Activated naive CD4-positive, alpha-beta T cell treated with anti-CD3 and anti-CD28 coated beads for 36 hours (primary cell): ENCODE results near the gene RAD51B. TPM values are rescaled to one million over a fixed set of nuclear protein-coding genes. Genes with fewer than 3 reads are reported as not detected.

Experiments used
- CTCF ChIA-PET: fragments of 350-600 bp; sonication (Branson Sonifier 250); formaldehyde crosslinking; loops from one replicate; lab custom pipeline; 2021; ENCODE audit warnings: antibody characterized with exemption; lab: Charles Lee
- DNase-seq: peaks from one replicate; pipeline ENCODE4 v3.0.0-alpha.2; 2020
- H3K27ac Mint-ChIP-seq: one replicate; pipeline ENCODE4 v1.8.0; 2021; ENCODE audit warnings: mild to moderate bottlenecking, mixed read lengths
- H3K27me3 Mint-ChIP-seq: one replicate; pipeline ENCODE4 v1.8.0; 2021; ENCODE audit warnings: low read depth, mixed read lengths
- H3K36me3 Mint-ChIP-seq: one replicate; pipeline ENCODE4 v1.8.0; 2021; ENCODE audit warnings: low read depth, mixed read lengths
- H3K4me1 Mint-ChIP-seq: one replicate; pipeline ENCODE4 v1.8.0; 2021; ENCODE audit warnings: low read depth, mixed read lengths
- H3K4me3 Mint-ChIP-seq: one replicate; pipeline ENCODE4 v1.8.0; 2021; ENCODE audit warnings: mild to moderate bottlenecking, moderate library complexity, mixed read lengths
- H3K9me3 Mint-ChIP-seq: one replicate; pipeline ENCODE4 v1.8.0; 2021; ENCODE audit warnings: mixed read lengths
- intact Hi-C: fragments of 100-400 bp; cut with micrococcal nuclease; formaldehyde crosslinking; loops from one replicate; pipeline ENCODE4 v1.15.1; 2023
- total RNA-seq, 2 experiments: library from RNA; stranded (reverse); gene quantifications; one replicate each; pipeline ENCODE4 v1.2.3, GENCODE V29; 2021

RAD51B gene
- total RNA-seq, 2 experiments from 2014 or later: 44.8 to 47.6 TPM

DNA sequence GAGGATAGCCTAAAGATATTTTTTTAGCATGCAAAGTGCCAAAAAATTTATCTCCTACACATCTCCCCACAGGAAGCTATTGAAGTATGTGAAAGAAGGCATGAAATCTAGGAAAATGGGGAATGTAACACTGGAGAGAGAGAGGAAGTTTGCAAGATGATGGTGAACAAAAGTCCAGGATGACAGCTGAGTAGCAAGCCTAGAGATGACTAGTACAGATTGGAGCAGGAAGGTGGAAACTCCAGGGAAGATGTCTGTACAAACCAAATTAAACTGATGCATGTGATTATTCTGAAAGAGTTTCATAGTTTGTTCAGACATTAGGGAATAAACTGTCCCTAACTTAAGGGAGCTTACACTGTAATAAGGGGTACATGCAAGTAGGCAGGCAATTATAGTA, 99.3 kb downstream of the RAD51B start:
- CTCF ChIA-PET: no interaction called here
- Mint-ChIP-seq H3K9me3 (no peaks in the 10 kb centered on the region), H3K27ac (no peak overlapping the region), H3K27me3 (no peaks in the 10 kb centered on the region), H3K36me3 (no peaks in the 10 kb centered on the region), H3K4me1 (no peaks in the 10 kb centered on the region), H3K4me3 (no peak overlapping the region)
- intact Hi-C loops: no loop called here
- no peak for DNase-seq

DNA sequence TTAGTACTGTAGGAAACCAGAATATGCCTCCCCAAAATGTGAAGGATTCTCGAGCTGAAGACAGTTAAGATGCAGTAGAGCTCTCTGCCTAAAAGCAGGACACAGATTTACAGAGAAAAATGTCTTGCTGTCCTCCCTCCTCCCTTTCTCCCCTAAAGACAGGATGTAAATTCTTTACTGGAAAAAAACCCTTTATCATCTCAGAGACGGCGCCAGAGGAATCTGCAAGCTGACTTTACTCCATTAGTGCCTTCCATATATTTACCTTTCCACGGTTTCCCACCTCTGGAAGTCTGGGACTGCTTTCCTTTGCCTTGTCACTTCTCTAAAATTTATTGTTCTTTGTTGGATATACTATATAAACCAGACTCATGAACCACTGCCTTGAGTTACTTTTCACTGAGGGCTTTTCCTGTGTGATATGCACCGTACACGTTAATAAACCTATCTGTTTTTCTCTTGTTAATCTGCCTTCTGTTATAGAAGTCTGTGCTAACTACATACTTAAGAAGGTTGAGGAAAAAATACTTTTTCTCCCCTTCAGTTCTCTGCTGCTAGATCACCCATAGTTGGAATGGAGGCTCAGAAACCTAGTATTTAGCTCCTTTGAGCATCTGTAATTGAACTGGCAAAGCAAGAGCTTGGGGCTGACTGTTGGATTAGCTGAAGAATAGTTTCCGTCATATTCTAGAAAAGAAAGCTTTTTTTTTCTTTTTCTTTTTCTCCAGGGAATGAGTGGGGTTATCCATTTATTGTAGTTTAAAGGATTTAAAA, 99.9 kb downstream of the RAD51B start:
- no peaks in the 10 kb centered on the region for H3K27me3 Mint-ChIP-seq
- peaks cover 1% of the 10 kb centered on the region for H3K36me3 Mint-ChIP-seq
- no peaks in the 10 kb centered on the region for H3K9me3 Mint-ChIP-seq
- intact Hi-C loops: no loop called here
- H3K4me3 Mint-ChIP-seq: no peak overlapping the region
- H3K4me1 Mint-ChIP-seq: no peaks in the 10 kb centered on the region
- H3K27ac Mint-ChIP-seq: no peak overlapping the region
- DNase-seq: no peak
- CTCF ChIA-PET: no interaction called here

DNA sequence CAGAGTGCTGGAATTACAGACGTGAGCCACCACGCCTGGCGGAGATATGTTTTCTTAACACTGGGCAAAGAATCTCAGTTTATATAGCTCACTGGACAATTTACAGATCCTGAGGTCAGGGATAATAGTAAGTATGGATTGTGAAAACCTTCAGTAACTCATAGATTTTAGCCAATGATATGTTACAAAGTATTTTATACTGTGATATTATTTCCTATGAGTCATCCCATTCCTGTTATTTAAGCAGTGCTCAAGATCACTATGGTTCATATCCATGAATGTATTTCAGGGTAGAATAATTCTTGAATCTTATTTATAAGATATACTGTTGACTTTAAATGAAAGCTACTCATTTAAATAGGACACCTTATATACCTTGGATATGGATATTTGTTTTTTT, 107.2 kb downstream of the RAD51B start:
- CTCF ChIA-PET: interaction anchor here (0.7 kb wide), 1 partner anchor 332 kb away, joined by 3 read pairs; no protein-coding TSS in a partner anchor
- no peaks in the 10 kb centered on the region for H3K4me1 Mint-ChIP-seq
- H3K9me3 Mint-ChIP-seq: peaks cover 26% of the 10 kb centered on the region
- no peak for DNase-seq
- peaks cover 15% of the 10 kb centered on the region for H3K36me3 Mint-ChIP-seq
- intact Hi-C loops: no loop called here
- no peak overlapping the region for H3K27ac Mint-ChIP-seq
- H3K4me3 Mint-ChIP-seq: no peak overlapping the region
- no peaks in the 10 kb centered on the region for H3K27me3 Mint-ChIP-seq

DNA sequence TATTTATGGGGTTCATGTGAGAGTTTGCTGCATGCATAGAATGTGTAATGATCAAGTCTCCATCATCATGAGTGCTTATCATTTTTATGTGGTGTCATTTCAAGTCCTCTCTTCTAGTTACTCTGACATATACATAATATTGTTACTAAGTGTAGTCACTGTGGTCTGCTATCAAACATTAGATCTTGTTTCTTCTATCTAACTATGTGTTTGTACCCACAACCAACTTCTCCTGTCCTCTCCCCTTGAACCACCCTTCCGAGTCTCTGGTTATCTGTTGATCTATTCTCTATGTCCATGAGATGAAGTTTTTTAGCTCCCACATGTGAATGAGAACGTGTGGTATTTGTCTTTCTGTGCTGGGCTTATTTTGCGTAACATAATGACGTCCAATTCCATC, 107.7 kb downstream of the RAD51B start:
- intact Hi-C loops: no loop called here
- no peaks in the 10 kb centered on the region for H3K4me1 Mint-ChIP-seq
- H3K27ac Mint-ChIP-seq: no peak overlapping the region
- CTCF ChIA-PET: interaction anchor here (0.7 kb wide), 1 partner anchor 332 kb away, joined by 3 read pairs; no protein-coding TSS in a partner anchor
- no peak overlapping the region for H3K4me3 Mint-ChIP-seq
- H3K27me3 Mint-ChIP-seq: no peaks in the 10 kb centered on the region
- no peak for DNase-seq
- peaks cover 17% of the 10 kb centered on the region for H3K36me3 Mint-ChIP-seq
- H3K9me3 Mint-ChIP-seq: peaks cover 26% of the 10 kb centered on the region

DNA sequence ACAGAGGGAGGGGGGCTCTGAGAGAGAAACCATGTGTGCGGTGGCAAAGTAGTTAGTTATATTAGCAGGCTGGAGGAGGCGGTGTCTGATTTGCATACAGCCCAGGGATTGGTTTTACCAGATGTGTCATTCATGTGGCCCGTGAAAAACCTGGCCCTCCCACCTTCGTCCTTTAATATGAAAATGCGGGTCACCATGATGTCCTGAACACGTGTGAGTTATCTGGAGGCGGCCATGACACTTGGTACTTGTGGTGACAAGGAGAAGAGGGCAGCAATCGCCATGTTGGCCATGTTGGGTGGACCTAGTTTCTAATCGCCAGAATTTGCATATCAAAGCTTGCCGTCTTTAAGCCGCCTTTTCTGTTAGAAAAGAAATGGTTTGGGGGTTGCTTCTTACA, 108.8 kb downstream of the RAD51B start:
- Mint-ChIP-seq H3K9me3 (peaks cover 26% of the 10 kb centered on the region), H3K4me1 (no peaks in the 10 kb centered on the region), H3K27me3 (no peaks in the 10 kb centered on the region), H3K4me3 (no peak overlapping the region), H3K27ac (no peak overlapping the region), H3K36me3 (peaks cover 17% of the 10 kb centered on the region)
- intact Hi-C loops: no loop called here
- CTCF ChIA-PET: no interaction called here
- no peak for DNase-seq

DNA sequence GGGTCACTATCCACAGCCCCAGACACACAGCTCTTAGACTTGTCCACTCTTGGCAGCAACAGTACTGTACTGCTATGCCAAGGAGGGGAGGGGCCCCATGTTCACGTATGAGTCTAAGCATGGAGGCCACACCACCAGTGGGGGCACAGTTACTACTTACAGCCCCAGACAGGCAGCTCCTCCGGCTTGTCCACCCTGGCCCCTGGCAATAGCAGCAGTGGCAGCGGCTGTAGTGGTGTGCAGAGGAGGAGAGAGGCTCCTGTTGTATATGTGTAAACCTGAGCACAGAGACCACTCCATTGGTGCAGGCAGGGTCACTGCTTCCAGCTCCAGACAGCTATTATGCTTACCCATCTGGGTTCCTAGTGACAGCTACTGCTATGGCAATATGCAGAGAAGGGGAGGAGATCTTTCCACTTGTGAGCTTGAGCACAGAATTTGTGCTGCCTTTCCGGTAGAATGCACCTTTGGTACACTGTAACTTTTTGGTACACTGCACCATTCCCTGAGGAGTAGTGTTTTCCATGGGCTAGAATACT, 113.2 kb downstream of the RAD51B start:
- Mint-ChIP-seq H3K27me3 (no peaks in the 10 kb centered on the region), H3K27ac (no peak overlapping the region), H3K9me3 (peaks cover 19% of the 10 kb centered on the region), H3K36me3 (peaks cover 7% of the 10 kb centered on the region), H3K4me3 (no peak overlapping the region), H3K4me1 (peaks cover 4% of the 10 kb centered on the region)
- intact Hi-C loops: loop anchor here (10.0 kb wide), 1 partner anchor 472 kb away; no protein-coding TSS in a partner anchor
- no peak for DNase-seq
- CTCF ChIA-PET: interaction anchor here (0.7 to 2.0 kb wide), 5 partner anchors 12 to 911 kb away, joined by 3 to 14 read pairs (median 4); no protein-coding TSS in a partner anchor

DNA sequence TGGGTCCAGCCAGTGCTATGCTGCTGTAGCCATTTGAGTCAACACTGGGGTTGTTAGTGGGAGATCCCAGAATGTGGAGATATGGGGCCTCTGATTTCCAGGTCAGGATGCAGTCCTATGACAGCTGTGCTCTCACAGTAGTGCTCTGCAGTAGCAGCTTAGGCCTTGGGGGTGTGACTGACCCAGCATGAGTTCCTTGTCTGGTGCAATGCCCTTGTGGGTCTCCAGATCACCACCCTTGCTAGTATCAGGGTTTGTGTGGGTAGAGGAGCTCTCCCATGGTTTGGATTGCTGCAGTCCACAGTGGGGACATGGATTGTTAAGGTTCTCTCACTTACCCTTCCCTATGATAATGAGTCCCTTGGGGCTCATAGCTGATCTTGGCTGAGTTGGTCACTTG, 113.7 kb downstream of the RAD51B start:
- DNase-seq: no peak
- H3K27ac Mint-ChIP-seq: no peak overlapping the region
- H3K4me1 Mint-ChIP-seq: peaks cover 4% of the 10 kb centered on the region
- no peak overlapping the region for H3K4me3 Mint-ChIP-seq
- peaks cover 7% of the 10 kb centered on the region for H3K36me3 Mint-ChIP-seq
- H3K27me3 Mint-ChIP-seq: no peaks in the 10 kb centered on the region
- CTCF ChIA-PET: interaction anchor here (0.6 to 2.0 kb wide), 15 partner anchors 11 to 911 kb away, joined by 3 to 14 read pairs (median 3); no protein-coding TSS in a partner anchor
- intact Hi-C loops: loop anchor here (10.0 kb wide), 1 partner anchor 472 kb away; no protein-coding TSS in a partner anchor
- H3K9me3 Mint-ChIP-seq: peaks cover 19% of the 10 kb centered on the region

DNA sequence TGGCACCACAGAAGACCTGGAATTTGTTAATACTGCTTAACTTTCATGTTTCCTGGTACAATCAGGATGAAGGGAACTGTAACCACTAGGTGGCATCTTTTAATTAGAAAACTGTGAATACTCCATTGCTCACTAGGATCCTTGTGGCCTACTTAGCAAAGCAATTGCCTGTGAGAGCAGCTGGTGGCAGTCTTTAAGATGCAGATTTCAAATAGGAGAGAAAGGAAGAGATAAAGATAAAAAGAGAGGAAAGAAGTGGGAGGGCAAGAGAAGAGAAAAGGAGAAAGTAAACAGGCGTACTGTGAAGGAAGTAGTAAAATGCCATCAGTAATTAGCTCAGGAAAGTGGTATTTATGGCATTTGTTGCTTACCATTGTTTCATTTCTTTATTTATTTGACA, 114.5 kb downstream of the RAD51B start:
- peak; percentile 12 for DNase-seq
- Mint-ChIP-seq H3K27ac (no peak overlapping the region), H3K36me3 (peaks cover 4% of the 10 kb centered on the region), H3K4me3 (no peak overlapping the region), H3K9me3 (peaks cover 15% of the 10 kb centered on the region), H3K4me1 (peaks cover 4% of the 10 kb centered on the region), H3K27me3 (no peaks in the 10 kb centered on the region)
- intact Hi-C loops: loop anchor here (1.0 to 10.0 kb wide), 3 partner anchors 317 to 880 kb away; no protein-coding TSS in a partner anchor
- CTCF ChIA-PET: interaction anchor here (0.6 to 2.0 kb wide), 20 partner anchors 10 to 910 kb away, joined by 3 to 14 read pairs (median 3); no protein-coding TSS in a partner anchor

DNA sequence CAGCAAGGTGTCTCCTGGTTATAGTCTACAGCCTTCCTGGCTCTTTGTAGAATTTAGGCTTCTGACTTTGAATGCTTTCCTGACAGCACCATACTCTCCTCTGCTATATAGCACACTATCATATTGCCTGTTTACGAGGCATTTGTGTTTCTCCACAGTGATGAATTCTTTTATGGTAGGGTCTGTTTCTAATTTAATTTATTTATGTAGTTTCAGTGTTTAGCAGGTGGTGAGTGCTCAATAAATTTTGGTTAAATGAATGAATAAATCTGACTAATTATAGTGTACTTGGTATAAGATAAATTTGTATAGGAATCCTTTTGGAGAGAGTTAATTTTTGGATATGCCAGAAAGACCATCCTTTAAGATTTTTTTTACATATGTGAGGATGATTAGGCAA, 115.3 kb downstream of the RAD51B start:
- no peaks in the 10 kb centered on the region for H3K27me3 Mint-ChIP-seq
- peaks cover 4% of the 10 kb centered on the region for H3K4me1 Mint-ChIP-seq
- intact Hi-C loops: loop anchor here (1.0 to 10.0 kb wide), 3 partner anchors 316 to 879 kb away; no protein-coding TSS in a partner anchor

DNA sequence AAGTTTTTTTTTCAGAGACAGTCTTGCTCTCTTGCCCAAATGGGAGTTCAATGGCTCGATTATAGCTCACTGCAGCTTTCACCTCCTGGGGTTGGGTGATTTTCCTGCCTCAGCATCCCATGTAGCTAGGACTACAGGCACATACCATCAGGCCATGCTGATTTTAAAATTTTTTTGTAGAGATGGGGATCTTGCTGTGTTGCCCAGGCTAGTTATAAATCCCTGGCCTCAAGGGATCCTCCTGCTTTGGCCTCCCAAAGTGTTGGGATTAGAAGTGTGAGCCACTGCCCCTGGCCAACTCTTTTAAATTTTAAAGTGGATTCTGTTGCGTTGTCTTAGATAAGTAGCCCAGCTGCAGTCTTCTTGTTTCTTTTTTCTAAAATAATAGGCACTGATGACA, 115.8 kb downstream of the RAD51B start:
- Mint-ChIP-seq H3K27me3 (no peaks in the 10 kb centered on the region), H3K4me1 (peaks cover 4% of the 10 kb centered on the region), H3K4me3 (no peak overlapping the region), H3K9me3 (peaks cover 5% of the 10 kb centered on the region), H3K36me3 (peaks cover 1% of the 10 kb centered on the region), H3K27ac (no peak overlapping the region)
- CTCF ChIA-PET: interaction anchor here (0.5 to 1.0 kb wide), 2 partner anchors 23 to 1509 kb away, joined by 3 to 4 read pairs; no protein-coding TSS in a partner anchor
- no peak for DNase-seq
- intact Hi-C loops: loop anchor here (2.0 to 10.0 kb wide), 2 partner anchors 315 to 469 kb away; no protein-coding TSS in a partner anchor

More for the DNA sequence above, 115.3 kb downstream of the RAD51B start:
- Mint-ChIP-seq H3K9me3 (peaks cover 10% of the 10 kb centered on the region), H3K27ac (no peak overlapping the region), H3K4me3 (no peak overlapping the region), H3K36me3 (peaks cover 4% of the 10 kb centered on the region)
- CTCF ChIA-PET: interaction anchor here (0.8 to 2.0 kb wide), 9 partner anchors 10 to 910 kb away, joined by 3 to 14 read pairs (median 3); no protein-coding TSS in a partner anchor
- no peak for DNase-seq

DNA sequence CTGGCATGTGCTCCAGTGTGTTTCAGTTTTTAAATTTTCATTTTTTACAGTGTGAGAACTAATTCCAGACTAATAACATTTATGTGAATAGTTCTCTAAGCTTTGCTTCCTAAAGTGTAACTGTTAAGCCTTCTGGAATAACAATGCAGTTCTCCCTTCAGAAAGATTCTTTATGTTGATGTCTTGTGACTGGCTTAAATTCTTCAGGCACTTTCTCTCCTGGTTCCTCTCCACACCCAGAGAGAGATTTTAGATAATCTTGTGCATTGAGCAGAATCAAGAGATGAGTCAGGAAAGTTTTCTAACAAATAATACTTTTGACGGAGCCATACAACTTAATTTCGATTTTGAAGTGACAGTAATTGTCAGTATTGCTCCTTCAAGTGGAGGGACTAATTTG, 118.5 kb downstream of the RAD51B start:
- CTCF ChIA-PET: interaction anchor here (0.6 to 2.1 kb wide), 3 partner anchors 104 to 988 kb away, joined by 3 to 8 read pairs (median 3); no protein-coding TSS in a partner anchor
- intact Hi-C loops: loop anchor here (10.0 kb wide), 1 partner anchor 467 kb away; no protein-coding TSS in a partner anchor
- Mint-ChIP-seq H3K36me3 (no peaks in the 10 kb centered on the region), H3K27me3 (no peaks in the 10 kb centered on the region), H3K9me3 (no peaks in the 10 kb centered on the region), H3K27ac (no peak overlapping the region), H3K4me3 (no peak overlapping the region), H3K4me1 (peaks cover 4% of the 10 kb centered on the region)
- DNase-seq: no peak
